Common myeloid progenitor, CD34-positive (primary cell): ENCODE data around the gene PIP4K2A.

Experiments
- CTCF ChIA-PET: fragments of 350-600 bp; sonication (Branson Sonifier 250); formaldehyde crosslinking; loops from one replicate; lab custom pipeline; 2021; ENCODE audit warnings: antibody characterized with exemption; lab: Charles Lee
- POLR2A ChIA-PET: fragments of 350-600 bp; sonication (Branson Sonifier 250); formaldehyde crosslinking; loops from one replicate; lab custom pipeline; 2021; ENCODE audit warnings: antibody characterized with exemption; lab: Charles Lee
- DNase-seq, 3 donors: peaks; one replicate each; pipeline versions ENCODE4 v3.0.0 to v3.0.0-alpha.2; 2013
- H3K27ac ChIP-seq, 2 experiments: 1 replicate in 1 of 2; 2 replicates in 1 of 2; pipeline ENCODE4 v1.7.0; 2013; ENCODE audit warnings: inconsistent platforms in 2 of 2, low read length in 2 of 2, mild to moderate bottlenecking in 2 of 2, low read depth in 1 of 2, moderate library complexity in 1 of 2; ENCODE audit not compliant: severe bottlenecking in 2 of 2, insufficient read depth in 1 of 2, poor library complexity in 1 of 2
- H3K27me3 ChIP-seq, 5 experiments: replicated peaks in 2 of 5; 1 replicate in 3 of 5; 2 replicates in 2 of 5; pipeline versions ENCODE4 v1.6.1 to v1.7.0; 2013; ENCODE audit warnings: low read length in 4 of 5, mild to moderate bottlenecking in 2 of 5, moderate library complexity in 2 of 5, inconsistent platforms in 1 of 5; ENCODE audit not compliant: insufficient read depth in 5 of 5, control insufficient read depth in 4 of 5
- H3K36me3 ChIP-seq, 4 experiments: 1 replicate in 2 of 4; 2 replicates in 2 of 4; pipeline versions ENCODE4 v1.6.1 to v1.7.0; 2013; ENCODE audit warnings: low read length in 3 of 4, control low read depth in 1 of 4, mild to moderate bottlenecking in 1 of 4; ENCODE audit not compliant: control insufficient read depth in 4 of 4, insufficient read depth in 4 of 4
- H3K4me1 ChIP-seq, 4 experiments: 1 replicate in 3 of 4; 2 replicates in 1 of 4; pipeline versions ENCODE4 v1.6.1 to v1.7.1; 2013; ENCODE audit warnings: low read length in 3 of 4, mild to moderate bottlenecking in 3 of 4, control low read depth in 1 of 4, inconsistent platforms in 1 of 4, moderate library complexity in 1 of 4; ENCODE audit not compliant: control insufficient read depth in 4 of 4, insufficient read depth in 4 of 4; ENCODE audit errors: control extremely low read depth in 1 of 4
- H3K4me3 ChIP-seq, 7 experiments: 1 replicate in 4 of 7; 2 replicates in 3 of 7; pipeline versions ENCODE4 v1.5.1 to v1.7.0; 2013; ENCODE audit warnings: mild to moderate bottlenecking in 7 of 7, low read length in 6 of 7, moderate library complexity in 6 of 7, inconsistent platforms in 2 of 7, low read depth in 2 of 7, control low read depth in 1 of 7; ENCODE audit not compliant: insufficient read depth in 4 of 7, control insufficient read depth in 1 of 7; ENCODE audit errors: extremely low read depth in 1 of 7
- H3K9me3 ChIP-seq, 5 experiments: 1 replicate in 4 of 5; 2 replicates in 1 of 5; pipeline versions ENCODE4 v1.6.1 to v1.7.1; 2013; ENCODE audit warnings: low read length in 4 of 5, mild to moderate bottlenecking in 2 of 5, inconsistent platforms in 1 of 5, low read depth in 1 of 5, moderate library complexity in 1 of 5; ENCODE audit not compliant: control insufficient read depth in 4 of 5, insufficient read depth in 2 of 5; ENCODE audit errors: control extremely low read depth in 1 of 5
- WGBS: methylation state at CpG from one replicate; pipeline ENCODE4 v1.1.5; 2013; ENCODE audit not compliant: insufficient coverage; 5-methylcytosine and 5-hydroxymethylcytosine counted together

Gene PIP4K2A

GRCh38 chr10:22674573-22674930, 39.8 kb downstream of the PIP4K2A start:
- Histone ChIP-seq H3K27ac (no peak overlapping the region), H3K4me1 (peaks cover 26 to 59% (median 39%) of the 10 kb centered on the region in 4 experiments)
- CTCF ChIA-PET: interaction anchor here (1.0 to 1.8 kb wide), 5 partner anchors 9 to 44 kb away, joined by 3 to 8 read pairs (median 4); no protein-coding TSS in a partner anchor

GRCh38 chr10:22673785-22674572, 40.4 kb downstream of the PIP4K2A start:
- H3K27ac ChIP-seq: peak overlapping the region in 1 of 2 experiments; percentile 71
- 89% methylated on average over 1 of the region's 2 CpGs for WGBS
- ChIA-PET POLR2A (no interaction called here), CTCF (interaction anchor here (1.0 to 1.8 kb wide), 5 partner anchors 8 to 44 kb away, joined by 3 to 8 read pairs (median 4); no protein-coding TSS in a partner anchor)
- H3K9me3 ChIP-seq: no peaks in the 10 kb centered on the region
- peaks cover 0 to 9% (median 4%) of the 10 kb centered on the region in 4 experiments for H3K36me3 ChIP-seq
- no peak overlapping the region for H3K4me3 ChIP-seq
- H3K4me1 ChIP-seq: peaks cover 25 to 60% (median 38%) of the 10 kb centered on the region in 4 experiments
- H3K27me3 ChIP-seq: no peaks in the 10 kb centered on the region
- peak in 1 of 3 donors; percentile 60 for DNase-seq

More at GRCh38 chr10:22674573-22674930, 39.8 kb downstream of the PIP4K2A start:
- Histone ChIP-seq H3K36me3 (peaks cover 0 to 9% (median 4%) of the 10 kb centered on the region in 4 experiments), H3K27me3 (no peaks in the 10 kb centered on the region), H3K9me3 (no peaks in the 10 kb centered on the region), H3K4me3 (no peak overlapping the region)
- WGBS: 78% methylated on average over 1 of the region's 3 CpGs
- DNase-seq: no peak
- POLR2A ChIA-PET: no interaction called here

- DNase-seq: no peak
- CTCF ChIA-PET: interaction anchor here (0.6 to 1.8 kb wide), 3 partner anchors 9 to 24 kb away, joined by 3 to 8 read pairs (median 5); no protein-coding TSS in a partner anchor
- H3K4me3 ChIP-seq: peak overlapping the region in 2 of 7 experiments; percentile 40 to 47
- no peaks in the 10 kb centered on the region for H3K27me3 ChIP-seq
- H3K9me3 ChIP-seq: no peaks in the 10 kb centered on the region
- peaks cover 26 to 65% (median 44%) of the 10 kb centered on the region in 4 experiments for H3K4me1 ChIP-seq
- peaks cover 0 to 9% (median 4%) of the 10 kb centered on the region in 4 experiments for H3K36me3 ChIP-seq
- WGBS: no CpG with 5 or more reads among the region's 1 CpG
- POLR2A ChIA-PET: no interaction called here
- H3K27ac ChIP-seq: peak overlapping the region in 1 of 2 experiments; percentile 52
Observed at GRCh38 chr10:22673091-22673392, 41.3 kb downstream of the PIP4K2A start.

GRCh38 chr10:22672319-22673090, 41.9 kb downstream of the PIP4K2A start:
- Histone ChIP-seq H3K27me3 (no peaks in the 10 kb centered on the region), H3K4me1 (peaks cover 26 to 66% (median 44%) of the 10 kb centered on the region in 4 experiments), H3K9me3 (no peaks in the 10 kb centered on the region), H3K36me3 (peaks cover 0 to 9% (median 4%) of the 10 kb centered on the region in 4 experiments), H3K4me3 (peak overlapping the region in 2 of 7 experiments; percentile 40 to 47), H3K27ac (peak overlapping the region in 1 of 2 experiments; percentile 52)
- POLR2A ChIA-PET: interaction anchor here (0.6 to 0.9 kb wide), 2 partner anchors 11 to 20 kb away, joined by 4 to 5 read pairs; no protein-coding TSS in a partner anchor
- peak in 1 of 3 donors; percentile 59 for DNase-seq
- CTCF ChIA-PET: interaction anchor here (0.6 to 1.7 kb wide), 4 partner anchors 9 to 56 kb away, joined by 3 to 5 read pairs (median 3); no protein-coding TSS in a partner anchor
- WGBS: 44% methylated on average over 6 of the region's 7 CpGs

- Histone ChIP-seq H3K27me3 (no peaks in the 10 kb centered on the region), H3K27ac (no peak overlapping the region), H3K4me1 (peaks cover 27 to 73% (median 53%) of the 10 kb centered on the region in 4 experiments), H3K4me3 (no peak overlapping the region), H3K36me3 (peaks cover 0 to 3% (median under 1%) of the 10 kb centered on the region in 4 experiments), H3K9me3 (no peaks in the 10 kb centered on the region)
- CTCF ChIA-PET: interaction anchor here (1.3 kb wide), 1 partner anchor 11 kb away, joined by 3 read pairs; no protein-coding TSS in a partner anchor
- POLR2A ChIA-PET: interaction anchor here (0.6 to 0.7 kb wide), 2 partner anchors 73 to 1174 kb away, joined by 3 read pairs; no protein-coding TSS in a partner anchor
- WGBS: 85% methylated on average over 2 of the region's 5 CpGs
- DNase-seq: no peak
Observed at GRCh38 chr10:22670788-22671187, 43.6 kb downstream of the PIP4K2A start.

- Histone ChIP-seq H3K36me3 (no peaks in the 10 kb centered on the region), H3K4me1 (peaks cover 27 to 87% (median 57%) of the 10 kb centered on the region in 4 experiments), H3K9me3 (no peaks in the 10 kb centered on the region), H3K4me3 (peak overlapping the region in 1 of 7 experiments; percentile 17), H3K27me3 (no peaks in the 10 kb centered on the region), H3K27ac (peak overlapping the region in 1 of 2 experiments; percentile 83)
- DNase-seq: peak in 1 of 3 donors; percentile 43
- 91% methylated on average over 8 of the region's 13 CpGs for WGBS
- POLR2A ChIA-PET: no interaction called here
- CTCF ChIA-PET: interaction anchor here (0.8 to 1.6 kb wide), 3 partner anchors 9 to 14 kb away, joined by 3 to 4 read pairs (median 4); no protein-coding TSS in a partner anchor
Observed at GRCh38 chr10:22669163-22669711, 45.1 kb downstream of the PIP4K2A start.
